PC-3 (cell line): Measurements from ENCODE around the gene ACVR1. TPM values are rescaled to one million over a fixed set of nuclear protein-coding genes. Genes with fewer than 3 reads are reported as not detected.

Source experiments
- ATAC-seq: fragments of 200-7000 bp; cut with Tn5 transposase; 2 replicates; pipeline ENCODE4 v1.9.1; 2020; ENCODE audit warnings: mild to moderate bottlenecking, moderate library complexity
- BruUV-seq: library from RNA; stranded (reverse); fragments of 400-500 nt; replicated peaks from 2 replicates; lab custom pipeline; 2021; lab: Mats Ljungman, UMichigan
- CTCF ChIA-PET: fragments of 300-600 bp; sonication (Branson Sonifier 250); formaldehyde crosslinking; loops from one replicate; lab custom pipeline; 2022; ENCODE audit warnings: antibody characterized with exemption; lab: Charles Lee
- POLR2A ChIA-PET: fragments of 300-600 bp; sonication (Branson Sonifier 250); formaldehyde crosslinking; loops from one replicate; lab custom pipeline; 2022; ENCODE audit warnings: antibody characterized with exemption; ENCODE audit not compliant: unreplicated experiment; lab: Charles Lee
- DNase-seq: peaks from one replicate; pipeline ENCODE4 v3.0.0-alpha.2; 2015
- H2AFZ ChIP-seq: fragments of 300-600 bp; sonication (generic); 2 replicates; pipeline ENCODE4 v1.6.0; 2016; ENCODE audit warnings: antibody characterized with exemption, low read length
- H3F3A ChIP-seq: fragments of 300-600 bp; sonication (generic); one replicate; pipeline ENCODE4 v1.6.0; 2017; ENCODE audit warnings: antibody characterized with exemption, low read length, control low read depth, mild to moderate bottlenecking; ENCODE audit not compliant: unreplicated experiment
- H3K27ac ChIP-seq: fragments of 300-600 bp; sonication (generic); 2 replicates; pipeline ENCODE4 v1.5.1; 2016; ENCODE audit warnings: mild to moderate bottlenecking, low read length
- H3K27me3 ChIP-seq: fragments of 300-600 bp; sonication (generic); 2 replicates; pipeline ENCODE4 v1.6.1; 2016; ENCODE audit warnings: low read length, mixed read lengths
- H3K36me3 ChIP-seq: fragments of 300-600 bp; sonication (generic); 2 replicates; pipeline ENCODE4 v1.6.1; 2016; ENCODE audit warnings: low read depth, mixed run types, low read length, mixed read lengths
- H3K4me1 ChIP-seq: fragments of 300-600 bp; sonication (generic); 2 replicates; pipeline ENCODE4 v1.5.1; 2016; ENCODE audit warnings: low read length; ENCODE audit not compliant: insufficient read depth
- H3K4me2 ChIP-seq: fragments of 300-600 bp; sonication (generic); 2 replicates; pipeline ENCODE4 v1.6.0; 2016; ENCODE audit warnings: low read length
- H3K4me3 ChIP-seq: fragments of 300-600 bp; sonication (generic); 2 replicates; pipeline ENCODE4 v1.5.1; 2016; ENCODE audit warnings: mild to moderate bottlenecking, low read length, mixed read lengths
- H3K79me2 ChIP-seq: fragments of 300-600 bp; sonication (generic); 2 replicates; pipeline ENCODE4 v1.6.1; 2017; ENCODE audit warnings: low read length, mixed read lengths
- H3K9ac ChIP-seq: fragments of 300-600 bp; sonication (generic); 2 replicates; pipeline ENCODE4 v1.6.0; 2016; ENCODE audit warnings: mild to moderate bottlenecking, low read length
- H3K9me2 ChIP-seq: fragments of 300-600 bp; sonication (generic); replicated peaks from 2 replicates; pipeline ENCODE4 v1.6.1; 2016; ENCODE audit warnings: mixed run types, low read length, mixed read lengths
- H3K9me3 ChIP-seq: fragments of 300-600 bp; sonication (generic); 2 replicates; pipeline ENCODE4 v1.6.1; 2016; ENCODE audit warnings: low read length, mixed read lengths
- H4K20me1 ChIP-seq: fragments of 300-600 bp; sonication (generic); 2 replicates; pipeline ENCODE4 v1.6.1; 2016; ENCODE audit warnings: low read length, mixed read lengths
- CTCF ChIP-seq: fragments of 300-600 bp; sonication (generic); conservative IDR thresholded peaks from 2 replicates; pipeline ENCODE4 v1.5.1; 2017; ENCODE audit warnings: antibody characterized with exemption, low read depth, mild to moderate bottlenecking, low read length
- EZH2 ChIP-seq: fragments of 300-600 bp; sonication (generic); IDR thresholded peaks from one replicate; pipeline ENCODE4 v1.6.1; 2017; ENCODE audit warnings: antibody characterized with exemption, mild to moderate bottlenecking, low read length; ENCODE audit not compliant: unreplicated experiment
- EZH2phosphoT487 ChIP-seq: fragments of 300-600 bp; sonication (generic); IDR thresholded peaks from 2 replicates; pipeline ENCODE4 v1.6.1; 2018; ENCODE audit warnings: mild to moderate bottlenecking, antibody characterized with exemption, low read length, borderline replicate concordance
- intact Hi-C: fragments of 100-400 bp; cut with micrococcal nuclease; formaldehyde crosslinking; loops from 2 replicates; pipeline ENCODE4 v1.9.0; 2023
- total RNA-seq: library from RNA; depleted of rRNA; stranded (reverse); fragments of >200 nt; gene quantifications from 2 replicates; pipeline ENCODE4 v1.2.3, GENCODE V29; 2014

Gene ACVR1
- total RNA-seq, 1 experiment from 2014 or later: 6.7 TPM

GRCh38 chr2:157849591-157849990 lies 26.5 kb downstream of the ACVR1 start:
- Histone ChIP-seq H3K27me3 (no peaks in the 10 kb centered on the region), H3K9ac (peak overlapping the region; percentile 46), H3F3A (no peaks in the 10 kb centered on the region), H3K36me3 (no peaks in the 10 kb centered on the region), H3K9me3 (no peaks in the 10 kb centered on the region), H3K79me2 (peaks cover 18% of the 10 kb centered on the region; the same call in 1 of the 2 replicates), H3K27ac (peak overlapping the region; percentile 87), H3K4me3 (no peak overlapping the region), H3K4me1 (peaks cover 32% of the 10 kb centered on the region), H3K4me2 (peak overlapping the region; percentile 53), H2AFZ (no peak overlapping the region), H4K20me1 (no peaks in the 10 kb centered on the region), H3K9me2 (no peaks in the 10 kb centered on the region)
- ChIA-PET CTCF (no interaction called here), POLR2A (interaction anchor here (0.6 kb wide), 1 partner anchor 26 kb away, joined by 3 read pairs; no protein-coding TSS in a partner anchor)
- DNase-seq (peak; percentile 91), ATAC-seq (peak; percentile 99)
- no peak for TF ChIP-seq EZH2phosphoT487
- no TSS peak for BruUV-seq
- intact Hi-C loops: loop anchor here (1.0 to 2.0 kb wide), 2 partner anchors 8 to 65 kb away; no protein-coding TSS in a partner anchor

- no peak for ATAC-seq
- CTCF ChIA-PET: no interaction called here
- H2AFZ ChIP-seq: no peak overlapping the region
- no peaks in the 10 kb centered on the region for H4K20me1 ChIP-seq
- H3K27ac ChIP-seq: no peak overlapping the region
- no peak for TF ChIP-seq CTCF
- no peak for TF ChIP-seq EZH2
- TF ChIP-seq EZH2phosphoT487: no peak
- H3K4me2 ChIP-seq: no peak overlapping the region
- H3K4me3 ChIP-seq: no peak overlapping the region
- BruUV-seq: no TSS peak
- H3K9me3 ChIP-seq: no peaks in the 10 kb centered on the region
- H3K36me3 ChIP-seq: no peaks in the 10 kb centered on the region
- no peak for DNase-seq
- no peaks in the 10 kb centered on the region for H3K27me3 ChIP-seq
- no peaks in the 10 kb centered on the region for H3K9me2 ChIP-seq
- POLR2A ChIA-PET: interaction anchor here (0.6 kb wide), 1 partner anchor 17 kb away, joined by 3 read pairs; no protein-coding TSS in a partner anchor
- H3F3A ChIP-seq: no peaks in the 10 kb centered on the region
- no peak overlapping the region for H3K9ac ChIP-seq
- intact Hi-C loops: loop anchor here (2.0 kb wide), 1 partner anchor 63 kb away; no protein-coding TSS in a partner anchor
- H3K4me1 ChIP-seq: peaks cover 28% of the 10 kb centered on the region
- peaks cover 9% of the 10 kb centered on the region; the same call in 1 of the 2 replicates for H3K79me2 ChIP-seq
Observed at GRCh38 chr2:157848213-157848612, 27.9 kb downstream of the ACVR1 start.

GRCh38 chr2:157845081-157845480 lies 31.0 kb downstream of the ACVR1 start:
- Histone ChIP-seq H3K79me2 (peaks cover 7% of the 10 kb centered on the region; the same call in 1 of the 2 replicates), H3K27ac (no peak overlapping the region), H3K9me3 (no peaks in the 10 kb centered on the region), H3F3A (no peaks in the 10 kb centered on the region), H3K9me2 (no peaks in the 10 kb centered on the region), H3K27me3 (no peaks in the 10 kb centered on the region), H4K20me1 (no peaks in the 10 kb centered on the region), H3K4me1 (peaks cover 19% of the 10 kb centered on the region), H3K4me2 (no peak overlapping the region), H2AFZ (no peak overlapping the region), H3K4me3 (no peak overlapping the region), H3K9ac (no peak overlapping the region), H3K36me3 (no peaks in the 10 kb centered on the region)
- no peak for DNase-seq
- ChIA-PET POLR2A (no interaction called here), CTCF (no interaction called here)
- TF ChIP-seq EZH2phosphoT487 (no peak), EZH2 (no peak), CTCF (no peak)
- BruUV-seq: no TSS peak
- no peak for ATAC-seq
- intact Hi-C loops: no loop called here
